Endothelial cell of umbilical vein (primary cell): Measurements from ENCODE around the gene CAMTA1. TPM values are rescaled to one million over a fixed set of nuclear protein-coding genes. Genes with fewer than 3 reads are reported as not detected.

ENCODE experiments used
- BruUV-seq: library from RNA; stranded (reverse); fragments of 400-500 nt; replicated peaks from 2 replicates; lab custom pipeline; 2021; lab: Mats Ljungman, UMichigan
- CTCF ChIA-PET: fragments of 300-600, 350-600 bp; sonication (Branson Sonifier 250); formaldehyde crosslinking; loops from one replicate; lab custom pipeline; 2021; ENCODE audit warnings: antibody characterized with exemption, inconsistent platforms; lab: Charles Lee
- POLR2A ChIA-PET: fragments of 300-600, 350-600 bp; sonication (Branson Sonifier 250); formaldehyde crosslinking; loops from one replicate; lab custom pipeline; 2021; ENCODE audit warnings: antibody characterized with exemption, inconsistent platforms; lab: Charles Lee
- DNase-seq: peaks from one replicate; pipeline ENCODE4 v3.0.0-alpha.2; 2011; ENCODE audit warnings: low read depth, low spot score
- FAIRE-seq: peaks from 2 replicates; lab custom pipeline; 2011; peaks lifted over from hg19 to GRCh38; lab: Jason Lieb, UNC
- H2AFZ ChIP-seq: 2 replicates; pipeline ENCODE4 v1.6.0; 2012; ENCODE audit warnings: low read depth, low read length, control low read depth, inconsistent platforms
- H3K27ac ChIP-seq: 2 replicates; pipeline ENCODE4 v1.5.1; 2011; ENCODE audit warnings: low read depth, mild to moderate bottlenecking, control low read depth, low read length, moderate library complexity; ENCODE audit not compliant: insufficient read depth
- H3K27me3 ChIP-seq, 2 experiments: 2 replicates each; pipeline versions ENCODE4 v1.6.0 to v1.6.1; 2011; ENCODE audit warnings: low read length in 2 of 2, mixed read lengths in 1 of 2; ENCODE audit not compliant: control insufficient read depth in 2 of 2, insufficient read depth in 2 of 2
- H3K36me3 ChIP-seq, 2 experiments: 2 replicates in 1 of 2; 3 replicates in 1 of 2; pipeline ENCODE4 v1.5.1; 2011; ENCODE audit warnings: low read length in 2 of 2, mild to moderate bottlenecking in 1 of 2, moderate library complexity in 1 of 2; ENCODE audit not compliant: control insufficient read depth in 2 of 2, insufficient read depth in 2 of 2; ENCODE audit errors: extremely low read depth in 1 of 2
- H3K4me1 ChIP-seq: 3 replicates; pipeline ENCODE4 v1.5.1; 2011; ENCODE audit warnings: mild to moderate bottlenecking, low read length; ENCODE audit not compliant: control insufficient read depth, insufficient read depth; ENCODE audit errors: extremely low read depth
- H3K4me2 ChIP-seq: 2 replicates; pipeline ENCODE4 v1.6.1; 2011; ENCODE audit warnings: low read length, control low read depth, mixed read lengths; ENCODE audit not compliant: insufficient read depth
- H3K4me3 ChIP-seq, 3 experiments: fragments of 200-600 bp in 1 of 3; sonication (generic), shearing (Covaris generic) in 1 of 3; replicated peaks in 1 of 3; 2 replicates each; pipeline ENCODE4 v1.5.1; 2011 to 2016; ENCODE audit warnings: control low read depth in 3 of 3, low read length in 3 of 3, mild to moderate bottlenecking in 2 of 3, inconsistent platforms in 1 of 3, low read depth in 1 of 3, moderate library complexity in 1 of 3; ENCODE audit not compliant: insufficient read depth in 1 of 3
- H3K79me2 ChIP-seq: 2 replicates; pipeline ENCODE4 v1.6.0; 2012; ENCODE audit warnings: low read length, inconsistent platforms; ENCODE audit not compliant: control insufficient read depth, insufficient read depth
- H3K9ac ChIP-seq: replicated peaks from 2 replicates; pipeline ENCODE3; 2011; ENCODE audit warnings: low read length, control low read depth; ENCODE audit not compliant: insufficient read depth; ENCODE audit errors: extremely low read depth
- H3K9me1 ChIP-seq: replicated peaks from 3 replicates; pipeline ENCODE4 v1.6.0; 2011; ENCODE audit warnings: mild to moderate bottlenecking, low read length; ENCODE audit not compliant: control insufficient read depth, insufficient read depth; ENCODE audit errors: extremely low read depth
- H3K9me3 ChIP-seq: replicated peaks from 2 replicates; pipeline ENCODE4 v1.5.1; 2012; ENCODE audit warnings: low read length, inconsistent platforms; ENCODE audit not compliant: control insufficient read depth, insufficient read depth
- H4K20me1 ChIP-seq: replicated peaks from 2 replicates; pipeline ENCODE3; 2011; ENCODE audit warnings: mild to moderate bottlenecking, low read length; ENCODE audit not compliant: control insufficient read depth, insufficient read depth; ENCODE audit errors: extremely low read depth
- CTCF ChIP-seq, 2 donors: IDR thresholded peaks; 1 replicate in 1 of 2; 2 replicates in 1 of 2; pipeline ENCODE4 v1.5.1; 2011; ENCODE audit warnings: low read length in 2 of 2, mild to moderate bottlenecking in 2 of 2, moderate library complexity in 2 of 2, control low read depth in 1 of 2, inconsistent platforms in 1 of 2, low read depth in 1 of 2; ENCODE audit not compliant: insufficient read depth in 1 of 2; ENCODE audit errors: extremely low read depth in 1 of 2
- EZH2 ChIP-seq: IDR thresholded peaks from 2 replicates; pipeline ENCODE4 v1.6.1; 2012; ENCODE audit warnings: borderline replicate concordance, low read depth, mild to moderate bottlenecking, moderate library complexity, low read length, inconsistent platforms; ENCODE audit not compliant: severe bottlenecking
- FOS ChIP-seq: IDR thresholded peaks from 2 replicates; pipeline ENCODE4 v1.6.1; 2011; ENCODE audit warnings: mild to moderate bottlenecking, low read length, moderate library complexity, borderline replicate concordance; ENCODE audit not compliant: insufficient read depth
- GATA2 ChIP-seq: IDR thresholded peaks from 2 replicates; pipeline ENCODE4 v1.7.0; 2011; ENCODE audit warnings: low read depth, mild to moderate bottlenecking, moderate library complexity, mixed read lengths, low read length; ENCODE audit not compliant: insufficient read length, insufficient read depth
- JUN ChIP-seq: IDR thresholded peaks from 2 replicates; pipeline ENCODE4 v1.6.1; 2011; ENCODE audit warnings: borderline replicate concordance, low read depth; ENCODE audit not compliant: insufficient read length, insufficient read depth
- MYC ChIP-seq: IDR thresholded peaks from one replicate; pipeline ENCODE4 v1.6.1; 2011; ENCODE audit warnings: mild to moderate bottlenecking, low read depth, low read length
- POLR2A ChIP-seq: IDR thresholded peaks from 2 replicates; pipeline ENCODE4 v1.6.1; 2012; ENCODE audit warnings: low read depth, mild to moderate bottlenecking, control low read depth, low read length
- POLR2AphosphoS5 ChIP-seq: IDR thresholded peaks from 2 replicates; pipeline ENCODE4 v1.6.1; 2012; ENCODE audit warnings: low read depth, mild to moderate bottlenecking, control low read depth, low read length, moderate library complexity; ENCODE audit not compliant: insufficient read depth
- dilution Hi-C: fragments of 300-500 bp; cut with MboI; formaldehyde crosslinking; loops from one replicate; pipeline ENCODE4 v1.15.0; 2019; ENCODE audit warnings: low sequenced_read_pairs; ENCODE audit not compliant: extremely low pct_ligation_motif_present
- intact Hi-C: fragments of 100-400 bp; cut with micrococcal nuclease; formaldehyde crosslinking; loops from one replicate; pipeline ENCODE4 v1.10.0; 2022
- polyA plus RNA-seq, 4 experiments: library from polyadenylated mRNA; depleted of rRNA in 3 of 4; stranded (reverse) in 3 of 4; unstranded in 1 of 4; fragments of >200 nt; gene quantifications; 2 replicates each; pipeline versions ENCODE4 v1.2.1 to v1.2.3, GENCODE V29; 2011 to 2012; ENCODE audit warnings: missing spikeins in 1 of 4
- total RNA-seq: library from RNA; stranded (reverse); gene quantifications from 2 replicates; pipeline ENCODE4 v1.2.3, GENCODE V29; 2021
- TF ChIP-seq, protein P1 (sequence below): IDR thresholded peaks from 2 replicates; pipeline ENCODE4 v1.6.1; 2011; ENCODE audit not compliant: insufficient read depth, insufficient read length

The CAMTA1 gene
- total and polyA plus RNA-seq, 2 donors (not counting 3 experiments of a cell fraction or from before 2014, with no cell fraction given) = 50.8 to 92.7 TPM

- H4K20me1 ChIP-seq = no peaks in the 10 kb centered on the region
- peaks cover 4% of the 10 kb centered on the region for H3K79me2 ChIP-seq
- ChIA-PET POLR2A (no interaction called here), CTCF (interaction anchor here (0.6 kb wide), 1 partner anchor 57 kb away, joined by 3 read pairs; no protein-coding TSS in a partner anchor)
- dilution Hi-C loops = no loop called here
- no peak overlapping the region for H3K4me2 ChIP-seq
- DNase-seq = no peak
- H3K36me3 ChIP-seq = peaks cover 0 to 4% of the 10 kb centered on the region in 2 experiments
- H3K4me1 ChIP-seq = no peaks in the 10 kb centered on the region
- BruUV-seq = no TSS peak
- H2AFZ ChIP-seq = no peak overlapping the region
- H3K9me3 ChIP-seq = no peaks in the 10 kb centered on the region
- no peak overlapping the region for H3K4me3 ChIP-seq
- H3K27ac ChIP-seq = no peak overlapping the region
- H3K9me1 ChIP-seq = no peaks in the 10 kb centered on the region
- intact Hi-C loops = no loop called here
- no peak for TF ChIP-seq JUN
- no peak for TF ChIP-seq CTCF (IDR thresholded peaks at IDR 0.05; ENCODE audit: extremely low read depth in 1 of 2, insufficient read depth in 1 of 2, low read depth in 1 of 2, low read length in 2 of 2)
- TF ChIP-seq POLR2A = no peak
- TF ChIP-seq POLR2AphosphoS5 = no peak
- no peak for TF ChIP-seq FOS
- no peak for TF ChIP-seq MYC
- TF ChIP-seq, protein P1, sequence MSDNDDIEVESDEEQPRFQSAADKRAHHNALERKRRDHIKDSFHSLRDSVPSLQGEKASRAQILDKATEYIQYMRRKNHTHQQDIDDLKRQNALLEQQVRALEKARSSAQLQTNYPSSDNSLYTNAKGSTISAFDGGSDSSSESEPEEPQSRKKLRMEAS = no peak
- no peak for TF ChIP-seq EZH2
- no peak for TF ChIP-seq GATA2
- no peaks in the 10 kb centered on the region for H3K27me3 ChIP-seq
- no peak for FAIRE-seq
- no peak overlapping the region for H3K9ac ChIP-seq
These were observed 49.1 kb downstream of the CAMTA1 start for GRCh38 chr1:6834366-6834765.
